NCI-H1092 treated with DMSO at 0.1 percent for 48 hours (cell line): ENCODE measurements around the gene CBL.
"Not testable (repeated sequence)": the region's sequence is repeated elsewhere in the genome, so short reads cannot be mapped to it uniquely, and the experiment has no call there.

Source experiments
- DNase-seq: peaks from one replicate; lab custom pipeline; 2025; lab: John Stamatoyannopoulos, UW

The CBL gene

GRCh38 chr11:119218141-119218878 lies 12.2 kb downstream of the CBL start:
- DNase-seq: no peak

DNA sequence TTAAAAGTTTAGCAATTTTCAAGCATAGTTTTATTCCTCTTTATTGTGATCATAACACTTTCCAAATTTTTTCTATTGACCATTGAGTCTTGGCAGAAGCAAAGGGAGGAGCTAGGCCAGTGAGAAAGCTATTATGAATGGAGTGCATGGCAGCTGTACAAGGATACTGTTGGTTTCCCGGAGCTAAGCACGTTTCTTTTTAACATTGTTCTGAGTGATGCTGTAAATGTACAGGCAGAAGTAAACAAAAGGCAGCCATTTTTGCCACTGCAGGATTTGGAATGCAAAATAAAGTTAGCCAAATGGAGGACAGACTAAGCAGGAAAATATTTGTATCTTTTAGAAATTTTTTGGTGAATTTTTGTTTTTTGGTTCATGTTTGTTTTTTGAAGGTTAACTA lies 16.2 kb downstream of the CBL start:
- DNase-seq: peak; percentile 88

DNA sequence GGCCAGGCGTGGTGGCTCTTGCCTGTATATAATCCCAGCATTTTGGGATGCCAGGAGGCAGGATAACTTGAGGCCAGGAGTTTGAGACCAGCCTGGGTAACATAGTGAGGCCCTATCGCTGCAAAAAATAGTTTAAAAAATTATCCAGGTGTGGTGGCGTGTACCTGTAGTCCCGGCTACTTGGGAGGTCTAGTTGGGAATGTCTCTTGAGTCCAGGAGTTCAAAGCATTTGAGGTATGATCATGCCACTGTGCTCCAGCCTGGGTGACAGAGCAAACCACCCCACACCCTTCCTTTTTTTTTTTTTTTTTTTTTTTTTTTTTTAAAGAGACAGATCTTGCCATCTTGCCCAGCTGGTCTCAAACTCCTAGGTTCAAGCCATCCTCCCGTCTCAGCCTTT lies 16.8 kb downstream of the CBL start:
- DNase-seq: no peak

GRCh38 chr11:119223856-119224255 lies 17.7 kb downstream of the CBL start:
- DNase-seq: no peak

- DNase-seq: not testable (repeated sequence)
These were observed 22.6 kb downstream of the CBL start for GRCh38 chr11:119228535-119229287.

GRCh38 chr11:119229288-119229672 lies 23.1 kb downstream of the CBL start:
- no peak for DNase-seq

DNA sequence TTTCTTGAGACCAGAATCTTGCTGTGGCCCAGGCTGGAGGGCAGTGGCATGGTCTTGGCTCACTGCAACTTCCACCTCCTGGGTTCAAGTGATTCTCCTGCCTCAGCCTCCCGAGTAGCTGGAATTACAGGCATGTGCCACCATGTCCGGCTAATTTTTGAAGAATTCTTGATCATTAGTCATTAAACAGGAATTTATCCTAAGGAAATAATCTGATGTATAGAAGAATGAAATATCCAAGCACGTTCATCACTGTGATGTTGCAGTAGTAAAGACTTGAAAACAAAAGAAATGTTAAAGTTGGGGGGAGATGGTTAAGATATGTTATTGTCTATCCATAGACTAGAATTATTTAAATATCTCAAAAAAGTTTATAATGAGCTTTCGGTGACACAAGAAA lies 23.6 kb downstream of the CBL start:
- no peak for DNase-seq

- DNase-seq: no peak
These were observed 30.4 kb downstream of the CBL start for GRCh38 chr11:119236490-119236889.

GRCh38 chr11:119236891-119237290 lies 30.8 kb downstream of the CBL start:
- no peak for DNase-seq

DNA sequence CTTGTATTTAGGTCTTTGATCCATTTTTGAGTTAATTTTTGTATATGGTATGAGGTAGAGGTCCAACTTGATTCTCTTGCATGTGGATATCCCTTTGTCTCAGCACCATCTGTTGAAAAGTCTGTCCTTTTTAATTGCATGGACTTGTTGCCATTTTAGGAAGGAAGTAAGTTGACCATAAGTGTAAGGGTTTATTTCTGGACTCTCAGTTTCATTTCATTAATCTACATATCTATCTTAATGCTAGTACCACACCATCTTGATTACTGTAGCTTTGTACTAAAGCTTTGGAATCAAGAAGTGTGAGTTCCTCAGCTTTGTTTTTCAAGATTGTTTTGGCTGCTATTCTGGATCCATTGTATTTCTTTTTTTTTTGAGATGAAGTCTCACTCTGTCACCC lies 31.4 kb downstream of the CBL start:
- no peak for DNase-seq

- DNase-seq: no peak
These were observed 42.9 kb downstream of the CBL start for GRCh38 chr11:119248750-119249670.

- DNase-seq: no peak
These were observed 43.5 kb downstream of the CBL start for GRCh38 chr11:119249671-119250010.

GRCh38 chr11:119251114-119251513 lies 45.0 kb downstream of the CBL start:
- no peak for DNase-seq

- no peak for DNase-seq
These were observed 48.1 kb downstream of the CBL start for GRCh38 chr11:119254239-119254638.

- DNase-seq: no peak
These were observed 52.0 kb downstream of the CBL start for GRCh38 chr11:119258180-119258579.

DNA sequence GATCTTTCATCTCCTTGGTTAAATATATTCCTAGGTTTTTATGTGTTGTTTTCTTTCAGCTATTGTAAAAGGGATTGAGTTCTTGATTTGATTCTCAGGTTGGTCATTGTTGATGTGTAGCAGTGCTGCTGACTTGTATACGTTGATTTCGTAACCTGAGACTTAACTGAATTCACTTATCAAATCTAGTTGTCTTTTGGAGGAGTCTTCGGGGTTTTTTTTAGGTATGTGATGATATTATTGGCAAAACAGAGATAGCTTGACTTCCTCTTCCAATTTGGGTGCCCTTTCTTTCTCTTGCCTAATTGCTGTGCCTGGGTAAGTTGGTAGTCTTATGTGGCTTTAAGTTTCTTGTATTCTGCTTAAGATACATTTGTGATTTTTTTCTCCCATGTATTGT lies 52.8 kb downstream of the CBL start:
- DNase-seq: no peak

DNA sequence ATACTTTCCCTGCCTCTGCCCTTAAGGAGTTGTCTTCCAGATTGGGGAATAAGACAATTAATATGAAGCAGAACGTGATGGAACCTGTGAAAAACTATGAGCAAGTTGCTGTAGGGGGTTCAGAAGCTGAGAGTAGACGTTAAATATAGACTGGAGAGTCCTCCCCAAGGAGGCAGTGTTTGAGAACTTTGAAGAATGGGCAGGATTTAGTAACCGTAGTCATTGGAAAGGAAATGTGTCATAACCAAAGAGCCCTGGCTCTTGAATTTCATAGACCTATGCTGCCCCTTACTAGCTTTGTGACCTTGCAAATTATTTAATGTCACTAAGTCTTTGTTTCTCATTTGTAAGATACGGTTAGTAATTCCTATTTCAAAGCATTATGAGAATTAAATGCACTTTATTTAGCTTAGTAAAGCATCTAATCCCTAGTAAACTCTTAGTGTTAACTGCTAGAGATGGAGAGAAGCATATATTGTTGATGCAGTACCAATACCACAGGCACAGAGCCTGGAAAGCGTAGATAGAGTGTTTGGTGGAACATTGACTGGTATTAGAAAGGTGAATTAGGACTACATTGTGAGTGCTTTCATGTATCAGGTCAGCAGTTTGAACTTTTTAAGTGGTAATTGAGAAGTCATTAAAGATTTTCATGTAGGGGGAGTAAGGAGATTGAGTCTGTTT lies 56.7 kb downstream of the CBL start:
- DNase-seq: no peak

- no peak for DNase-seq
These were observed 57.3 kb downstream of the CBL start for GRCh38 chr11:119263352-119263940.

- DNase-seq: no peak
These were observed 59.9 kb downstream of the CBL start for GRCh38 chr11:119266063-119266462.

DNA sequence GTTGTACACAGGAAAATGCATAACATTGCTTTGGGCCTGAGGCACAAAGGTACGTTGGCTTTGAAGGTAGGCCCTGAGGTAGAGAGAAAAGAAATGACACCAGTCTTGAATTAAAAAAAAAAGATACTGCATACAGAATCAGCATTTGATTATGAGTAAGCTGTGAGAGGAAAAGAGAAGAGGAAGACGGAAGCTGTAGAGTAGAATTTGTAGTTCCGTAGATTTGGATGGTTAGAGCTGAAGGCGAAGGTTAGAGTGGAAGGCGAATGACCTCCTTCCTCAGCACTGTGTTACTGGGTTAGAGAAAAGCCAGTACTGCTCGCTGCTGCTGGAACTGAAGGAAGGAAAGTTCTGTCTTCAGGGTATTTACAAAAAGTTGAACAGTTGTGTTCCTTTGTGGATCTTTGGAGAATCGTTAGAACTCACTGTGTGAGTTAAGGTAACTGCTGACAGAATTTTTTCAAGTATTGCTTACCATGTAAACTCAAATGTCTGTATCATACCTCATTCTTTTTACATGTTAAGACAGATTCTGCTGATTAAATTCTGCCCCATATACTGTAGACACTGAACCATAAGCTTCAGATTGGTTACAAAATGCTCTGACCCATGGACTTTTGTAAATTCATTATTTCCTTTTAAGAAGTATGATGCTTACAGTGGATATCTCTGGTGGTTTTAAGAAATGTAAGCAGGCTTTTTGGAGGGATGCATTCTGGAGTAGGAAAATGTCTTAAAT lies 60.5 kb downstream of the CBL start:
- DNase-seq: no peak

GRCh38 chr11:119267645-119268044 lies 61.5 kb downstream of the CBL start:
- no peak for DNase-seq
